Suprapubic skin (tissue), 4 donors: Measurements from ENCODE around the gene POLA2. TPM values are rescaled to one million over a fixed set of nuclear protein-coding genes. Genes with fewer than 3 reads are reported as not detected.

ENCODE experiments used
- DNase-seq, 2 donors: peaks; one replicate each; pipeline ENCODE4 v3.0.0-alpha.2; 2019; ENCODE audit warnings: low spot score in 2 of 2
- H3K27ac ChIP-seq: fragments of 200-600 bp; sonication (generic); one replicate; pipeline ENCODE4 v1.5.1; 2019
- H3K27me3 ChIP-seq: fragments of 200-600 bp; sonication (generic); one replicate; pipeline ENCODE4 v1.5.1; 2019
- H3K36me3 ChIP-seq: fragments of 200-600 bp; sonication (generic); one replicate; pipeline ENCODE4 v1.5.1; 2019
- H3K4me1 ChIP-seq: fragments of 200-600 bp; sonication (generic); one replicate; pipeline ENCODE4 v1.5.1; 2019
- H3K4me3 ChIP-seq: fragments of 200-600 bp; sonication (generic); one replicate; pipeline ENCODE4 v1.5.1; 2019; ENCODE audit warnings: mild to moderate bottlenecking
- H3K9me3 ChIP-seq: fragments of 200-600 bp; sonication (generic); one replicate; pipeline ENCODE4 v1.5.1; 2019
- EP300 ChIP-seq: sonication (generic); formaldehyde crosslinking; IDR thresholded peaks from one replicate; pipeline ENCODE4 v1.6.1; 2017; ENCODE audit warnings: antibody characterized with exemption
- POLR2A ChIP-seq, 2 donors: fragments of 450-650 bp; IDR thresholded peaks; one replicate each; pipeline ENCODE4 v1.6.1; 2017; ENCODE audit warnings: antibody characterized with exemption in 2 of 2, mild to moderate bottlenecking in 2 of 2, moderate library complexity in 2 of 2
- POLR2AphosphoS5 ChIP-seq, 3 donors: sonication (generic); formaldehyde crosslinking; IDR thresholded peaks; one replicate each; pipeline ENCODE4 v1.6.1; 2017; ENCODE audit warnings: antibody characterized with exemption in 3 of 3
- WGBS: methylation state at CpG from one replicate; pipeline ENCODE4 v1.1.5; 2018; 5-methylcytosine and 5-hydroxymethylcytosine counted together
- total RNA-seq, 4 donors: library from RNA; depleted of rRNA; stranded (reverse); fragments of >200 nt; gene quantifications; one replicate each; pipeline ENCODE4 v1.1.0, GENCODE V29; 2016
- TF ChIP-seq, protein P1 (sequence below), 2 donors: fragments of 200-600 bp in 1 of 2; fragments of 450-650 bp in 1 of 2; sonication (generic) in 1 of 2; IDR thresholded peaks; one replicate each; pipeline ENCODE4 v1.5.1; 2016 to 2019; ENCODE audit warnings: antibody characterized with exemption in 2 of 2, mild to moderate bottlenecking in 1 of 2, moderate library complexity in 1 of 2

The POLA2 gene
- total RNA-seq, 4 donors from 2014 or later, result 4.5 to 19.7 (median 7.3) TPM

- H3K4me1 ChIP-seq, result peaks cover 22% of the 10 kb centered on the region
- H3K27ac ChIP-seq, result no peak overlapping the region
- DNase-seq, result no peak
- no peaks in the 10 kb centered on the region for H3K9me3 ChIP-seq
- 95% methylated on average over 6 of the region's 7 CpGs for WGBS
- peaks cover 4% of the 10 kb centered on the region for H3K36me3 ChIP-seq
- no peak overlapping the region for H3K4me3 ChIP-seq
- TF ChIP-seq EP300 (no peak), POLR2AphosphoS5 (IDR thresholded peaks at IDR 0.05) (no peak), POLR2A (IDR thresholded peaks at IDR 0.05) (no peak)
- TF ChIP-seq, protein P1, sequence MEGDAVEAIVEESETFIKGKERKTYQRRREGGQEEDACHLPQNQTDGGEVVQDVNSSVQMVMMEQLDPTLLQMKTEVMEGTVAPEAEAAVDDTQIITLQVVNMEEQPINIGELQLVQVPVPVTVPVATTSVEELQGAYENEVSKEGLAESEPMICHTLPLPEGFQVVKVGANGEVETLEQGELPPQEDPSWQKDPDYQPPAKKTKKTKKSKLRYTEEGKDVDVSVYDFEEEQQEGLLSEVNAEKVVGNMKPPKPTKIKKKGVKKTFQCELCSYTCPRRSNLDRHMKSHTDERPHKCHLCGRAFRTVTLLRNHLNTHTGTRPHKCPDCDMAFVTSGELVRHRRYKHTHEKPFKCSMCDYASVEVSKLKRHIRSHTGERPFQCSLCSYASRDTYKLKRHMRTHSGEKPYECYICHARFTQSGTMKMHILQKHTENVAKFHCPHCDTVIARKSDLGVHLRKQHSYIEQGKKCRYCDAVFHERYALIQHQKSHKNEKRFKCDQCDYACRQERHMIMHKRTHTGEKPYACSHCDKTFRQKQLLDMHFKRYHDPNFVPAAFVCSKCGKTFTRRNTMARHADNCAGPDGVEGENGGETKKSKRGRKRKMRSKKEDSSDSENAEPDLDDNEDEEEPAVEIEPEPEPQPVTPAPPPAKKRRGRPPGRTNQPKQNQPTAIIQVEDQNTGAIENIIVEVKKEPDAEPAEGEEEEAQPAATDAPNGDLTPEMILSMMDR (IDR thresholded peaks at IDR 0.05), result no peak
- H3K27me3 ChIP-seq, result no peaks in the 10 kb centered on the region
These were observed 42.9 kb downstream of the POLA2 start for GRCh38 chr11:65304613-65305012.

DNA sequence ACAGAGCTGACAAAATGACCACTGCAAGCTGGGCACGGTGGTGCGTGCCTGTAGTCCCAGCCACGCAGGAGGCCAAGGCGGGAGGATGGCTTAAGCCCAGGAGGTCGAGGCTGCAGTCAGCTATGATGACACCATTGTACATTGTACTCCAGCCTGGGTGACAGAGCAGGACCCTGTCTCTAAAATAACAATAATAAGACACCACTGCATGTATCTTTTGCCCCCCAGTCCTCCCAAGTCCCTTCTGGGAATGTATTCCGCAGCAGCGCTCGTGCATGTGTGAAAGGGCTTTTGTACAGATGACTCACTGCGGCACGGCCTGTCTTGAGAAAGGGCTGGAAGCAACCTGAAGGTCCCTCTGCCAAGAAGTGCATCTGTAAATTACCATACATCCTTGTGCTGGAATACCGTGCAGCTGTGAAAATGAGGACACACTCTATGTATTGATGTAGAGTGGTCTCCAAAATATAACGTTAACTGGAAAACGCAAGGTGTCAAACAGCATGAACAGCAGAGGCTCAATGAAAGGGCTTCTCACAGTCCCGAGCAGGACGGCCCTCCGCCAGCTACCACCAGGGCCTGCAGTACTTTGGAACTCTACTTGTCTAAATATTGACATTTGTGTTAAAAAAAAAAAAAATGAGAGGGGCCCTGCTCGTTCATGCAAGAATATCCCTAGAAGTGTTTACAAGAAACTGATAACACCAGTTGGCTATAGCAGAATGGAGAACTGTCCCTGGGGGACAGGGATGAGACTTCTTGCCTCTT, 43.9 kb downstream of the POLA2 start:
- Histone ChIP-seq H3K4me1 (peaks cover 32% of the 10 kb centered on the region), H3K27ac (no peak overlapping the region), H3K36me3 (peaks cover 4% of the 10 kb centered on the region), H3K4me3 (no peak overlapping the region), H3K27me3 (no peaks in the 10 kb centered on the region), H3K9me3 (no peaks in the 10 kb centered on the region)
- no peak for TF ChIP-seq EP300
- no peak for TF ChIP-seq POLR2A (IDR thresholded peaks at IDR 0.05)
- TF ChIP-seq, protein P1 (IDR thresholded peaks at IDR 0.05), result no peak
- no peak for TF ChIP-seq POLR2AphosphoS5 (IDR thresholded peaks at IDR 0.05)
- WGBS, result 89% methylated on average over 17 of the region's 17 CpGs
- no peak for DNase-seq

- Histone ChIP-seq H3K27me3 (no peaks in the 10 kb centered on the region), H3K9me3 (no peaks in the 10 kb centered on the region), H3K36me3 (peaks cover 4% of the 10 kb centered on the region), H3K27ac (no peak overlapping the region), H3K4me1 (peaks cover 28% of the 10 kb centered on the region), H3K4me3 (no peak overlapping the region)
- 76% methylated on average over 6 of the region's 6 CpGs for WGBS
- TF ChIP-seq POLR2AphosphoS5 (IDR thresholded peaks at IDR 0.05) (no peak), EP300 (no peak), POLR2A (IDR thresholded peaks at IDR 0.05) (no peak)
- TF ChIP-seq, protein P1 (IDR thresholded peaks at IDR 0.05), result no peak
- DNase-seq, result no peak
These were observed 45.8 kb downstream of the POLA2 start for GRCh38 chr11:65307298-65308229.

DNA sequence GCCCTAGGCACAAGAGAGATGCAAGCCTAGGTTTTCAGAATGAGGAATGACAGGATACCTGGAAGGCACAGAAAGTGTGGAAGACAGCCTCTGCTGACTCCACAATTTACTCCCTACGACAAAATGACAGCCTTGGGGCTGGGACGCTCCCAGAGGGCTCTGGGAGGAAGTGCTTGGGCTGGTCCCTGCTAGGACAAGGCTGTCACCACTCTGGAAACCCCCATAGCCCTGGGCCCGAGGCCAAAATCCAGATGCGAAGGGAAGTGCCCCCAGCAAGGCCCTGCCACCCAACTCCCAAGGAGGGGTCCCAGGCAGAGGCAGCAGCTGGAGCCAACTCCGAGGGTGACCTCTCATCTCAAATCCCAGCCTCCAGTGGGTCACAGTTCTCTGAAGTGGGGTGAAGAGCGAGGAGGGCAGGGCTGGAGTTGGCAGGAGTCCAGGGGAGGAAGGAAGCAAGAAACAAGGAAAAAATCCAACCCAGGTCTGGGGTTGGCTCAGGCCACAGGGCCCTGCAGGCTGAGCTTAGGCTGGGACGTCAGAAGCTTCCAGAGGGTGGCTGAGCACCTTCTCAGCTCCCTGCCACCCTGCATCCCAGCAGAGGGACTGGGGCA, 46.6 kb downstream of the POLA2 start:
- Histone ChIP-seq H3K9me3 (no peaks in the 10 kb centered on the region), H3K36me3 (peaks cover 4% of the 10 kb centered on the region), H3K27me3 (no peaks in the 10 kb centered on the region), H3K4me3 (no peak overlapping the region), H3K27ac (no peak overlapping the region), H3K4me1 (peaks cover 28% of the 10 kb centered on the region)
- 46% methylated on average over 4 of the region's 7 CpGs for WGBS
- DNase-seq, result no peak
- TF ChIP-seq, protein P1 (IDR thresholded peaks at IDR 0.05), result no peak
- TF ChIP-seq POLR2A (IDR thresholded peaks at IDR 0.05) (no peak), POLR2AphosphoS5 (IDR thresholded peaks at IDR 0.05) (no peak), EP300 (no peak)
